ENCODE measurements around the gene PTPN1. TPM values are rescaled to one million over a fixed set of nuclear protein-coding genes. Genes with fewer than 3 reads are reported as not detected.

The PTPN1 gene
- total and polyA plus RNA-seq, 2 of the 4 experiments (the other 2 are of a cell fraction), result 31.7 to 37.4 TPM

DNA sequence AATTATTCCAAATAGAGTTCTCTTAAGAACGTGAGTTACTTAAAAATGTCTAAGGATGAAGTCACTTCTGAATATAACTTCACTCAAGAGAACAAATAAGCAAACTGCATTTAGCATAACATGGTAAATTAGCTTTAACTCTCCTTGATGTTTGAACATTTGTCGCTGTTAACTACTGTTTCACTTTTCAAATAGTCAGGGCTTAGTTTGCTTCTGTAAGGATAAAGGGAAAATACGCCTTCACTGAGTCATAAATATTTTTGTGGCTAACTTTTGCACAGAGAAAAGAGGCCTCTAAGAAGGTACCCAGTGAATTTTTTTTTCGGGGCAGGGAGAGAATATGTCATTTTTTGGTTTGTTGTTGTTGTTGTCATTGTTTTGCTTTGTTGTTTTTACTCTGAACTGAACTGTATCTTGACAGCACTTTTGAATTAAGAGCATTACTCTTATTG lies 8.1 kb downstream of the PTPN1 start:
- POLR2A ChIA-PET (ENCODE audit: unreplicated experiment), result no interaction called here
- Histone ChIP-seq H3K36me3 (ENCODE audit: control insufficient read depth, insufficient read depth, low read length) (peaks cover 16% of the 10 kb centered on the region), H3K4me3 (ENCODE audit: insufficient read depth, low read depth, low read length) (peak overlapping the region; percentile 22; the same call in 1 of the 2 replicates), H4K20me1 (ENCODE audit: insufficient read depth, low read length) (peaks cover 64% of the 10 kb centered on the region), H4K8ac (ENCODE audit: low read depth in 2 of 2, low read length in 2 of 2) (peak overlapping the region in 1 of 2 experiments; percentile 60; a peak in 2 of 4 replicates), H2BK5ac (ENCODE audit: low read depth, low read length, poor library complexity, severe bottlenecking) (peak overlapping the region; percentile 94), H2AFZ (replicated peaks; ENCODE audit: low read length, poor library complexity) (no peak overlapping the region), H2AK5ac (ENCODE audit: low read depth, low read length) (peak overlapping the region; percentile 80; the same call in 1 of the 2 replicates), H3K9ac (ENCODE audit: low read depth, low read length) (peak overlapping the region; percentile 55; the same call in 1 of the 2 replicates), H2BK15ac (ENCODE audit: low read depth, low read length) (peak overlapping the region; percentile 55; the same call in 1 of the 3 replicates), H3K14ac (replicated peaks; ENCODE audit: low read depth, low read length) (peak overlapping the region; percentile 49), H4K91ac (ENCODE audit: insufficient read depth, low read depth, low read length) (peak overlapping the region; percentile 62; the same call in 1 of the 2 replicates), H3K4ac (ENCODE audit: low read depth, low read length) (peak overlapping the region; percentile 72), H3K9me3 (ENCODE audit: control insufficient read depth, insufficient read depth, low read length) (no peaks in the 10 kb centered on the region), H3K18ac (ENCODE audit: low read depth, low read length) (peak overlapping the region; percentile 89; the same call in 1 of the 2 replicates), H3K79me1 (ENCODE audit: low read depth in 1 of 2, low read length in 2 of 2) (peaks cover 10 to 74% of the 10 kb centered on the region in 2 experiments), H3K4me1 (ENCODE audit: control insufficient read depth, insufficient read depth, low read length) (peaks cover 28% of the 10 kb centered on the region), H3K27ac (ENCODE audit: insufficient read depth, low read length) (peak overlapping the region; percentile 80; the same call in 1 of the 2 replicates), H3K27me3 (ENCODE audit: control insufficient read depth, insufficient read depth, low read length) (no peaks in the 10 kb centered on the region), H3K4me2 (ENCODE audit: low read depth, low read length) (peak overlapping the region; percentile 82), H2BK20ac (ENCODE audit: low read depth, low read length) (peak overlapping the region; percentile 45), H4K5ac (ENCODE audit: low read depth, low read length) (peak overlapping the region; percentile 81; the same call in 1 of the 2 replicates), H3K56ac (ENCODE audit: extremely low read depth, insufficient read depth, low read length) (0 out of 2 replicates have a peak overlapping the region, but pooled peaks have one; percentile 54), H2BK120ac (ENCODE audit: low read depth, low read length) (peak overlapping the region; percentile 71), H2AK9ac (replicated peaks; ENCODE audit: low read depth, low read length, poor library complexity) (no peak overlapping the region), H3K9me1 (ENCODE audit: insufficient read depth, low read length) (peaks cover 38% of the 10 kb centered on the region), H3K23ac (ENCODE audit: low read depth, low read length) (peak overlapping the region; percentile 70; the same call in 1 of the 2 replicates)
- no TSS peak for BruUV-seq (replicated peaks)
- in situ Hi-C loops (cut with MboI; ENCODE audit: low sequenced_read_pairs), result no loop called here
- CTCF ChIA-PET, result interaction anchor here (0.7 kb wide), 1 partner anchor 269 kb away, joined by 3 read pairs; no protein-coding TSS in a partner anchor
- peak; percentile 72 for DNase-seq
- TF ChIP-seq, protein P1, sequence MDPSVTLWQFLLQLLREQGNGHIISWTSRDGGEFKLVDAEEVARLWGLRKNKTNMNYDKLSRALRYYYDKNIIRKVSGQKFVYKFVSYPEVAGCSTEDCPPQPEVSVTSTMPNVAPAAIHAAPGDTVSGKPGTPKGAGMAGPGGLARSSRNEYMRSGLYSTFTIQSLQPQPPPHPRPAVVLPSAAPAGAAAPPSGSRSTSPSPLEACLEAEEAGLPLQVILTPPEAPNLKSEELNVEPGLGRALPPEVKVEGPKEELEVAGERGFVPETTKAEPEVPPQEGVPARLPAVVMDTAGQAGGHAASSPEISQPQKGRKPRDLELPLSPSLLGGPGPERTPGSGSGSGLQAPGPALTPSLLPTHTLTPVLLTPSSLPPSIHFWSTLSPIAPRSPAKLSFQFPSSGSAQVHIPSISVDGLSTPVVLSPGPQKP (IDR thresholded peaks at IDR 0.05; ENCODE audit: borderline replicate concordance, low read depth, low read length), result no peak
- TF ChIP-seq FOS (IDR thresholded peaks at IDR 0.05; ENCODE audit: low read depth, low read length), result peak; percentile 5; the same call in 1 of the 2 replicates
- ATAC-seq (ENCODE audit: low read depth), result peak; percentile 58
- dilution Hi-C loops (cut with HindIII; ENCODE audit: low sequenced_read_pairs, unreplicated experiment), result no loop called here
- intact Hi-C loops (cut with micrococcal nuclease), result loop anchor here (2.0 kb wide), 1 partner anchor 15 kb away; no protein-coding TSS in a partner anchor
- WGBS, 2 experiments (ENCODE audit: extremely low coverage in 2 of 2, insufficient read length in 1 of 2), result 0% methylated on average over 1 of the region's 4 CpGs; no CpG with 5 or more reads in 1 of the 2 experiments
